ENCODE measurements around the gene IGLON5.

IGLON5 gene

DNA sequence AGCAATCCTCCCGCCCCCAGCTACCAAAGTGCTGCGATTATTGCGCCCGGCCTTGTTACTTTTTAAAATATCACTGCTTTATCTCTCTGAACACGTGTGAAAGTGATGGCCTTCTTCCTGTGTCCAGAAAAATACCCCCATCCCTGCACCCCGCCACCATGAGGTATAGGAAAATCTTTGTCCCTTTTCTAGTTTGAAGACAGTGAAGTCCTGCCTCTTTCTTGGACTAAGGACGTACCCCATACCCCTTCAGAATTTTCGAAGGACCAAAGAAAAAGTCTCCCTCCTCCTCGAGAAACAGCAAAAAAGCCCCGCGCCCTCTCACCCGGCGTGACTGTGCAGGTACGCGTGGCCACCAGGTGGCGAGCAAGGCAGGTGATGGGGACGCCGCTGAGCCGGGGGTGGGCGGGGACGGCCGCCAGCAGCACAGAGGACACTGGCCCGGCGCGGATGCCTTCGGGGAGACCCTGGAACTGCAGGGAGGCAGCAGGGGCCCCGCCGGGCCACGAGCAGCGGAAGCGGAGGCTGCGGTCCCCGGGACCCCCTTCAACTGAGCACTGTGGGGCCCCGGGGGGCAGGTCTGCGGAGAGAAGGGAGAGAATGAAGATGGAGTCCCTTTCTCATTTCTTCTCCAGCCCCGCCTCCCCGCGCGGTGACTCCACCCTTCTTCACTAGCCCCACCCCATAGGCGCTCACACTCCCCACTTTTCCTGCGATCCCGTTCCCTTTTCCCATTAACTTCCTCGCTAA lies 27.3 kb downstream of the IGLON5 start:
- peak; percentile 82 for DNase-seq (ENCODE audit: low spot score)

DNA sequence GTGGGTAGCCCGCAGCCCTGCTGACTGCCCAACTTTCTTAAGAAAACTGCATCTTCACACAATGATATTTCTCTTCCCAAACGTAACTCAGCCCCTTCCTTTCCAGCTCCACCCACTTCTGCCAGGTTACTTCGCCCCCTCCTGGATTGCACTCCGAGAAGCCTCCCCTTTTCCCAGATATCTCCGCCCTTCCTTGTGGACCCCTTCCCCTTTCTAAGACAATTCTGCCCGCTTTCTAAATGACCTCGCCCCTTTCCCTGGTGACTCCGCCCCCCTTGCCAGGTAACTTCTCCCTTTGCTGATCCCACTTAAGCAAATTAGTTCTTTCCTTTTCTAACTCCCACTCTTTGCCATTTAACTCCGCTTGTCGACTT lies 27.9 kb downstream of the IGLON5 start:
- no peak for DNase-seq (ENCODE audit: low spot score)

DNA sequence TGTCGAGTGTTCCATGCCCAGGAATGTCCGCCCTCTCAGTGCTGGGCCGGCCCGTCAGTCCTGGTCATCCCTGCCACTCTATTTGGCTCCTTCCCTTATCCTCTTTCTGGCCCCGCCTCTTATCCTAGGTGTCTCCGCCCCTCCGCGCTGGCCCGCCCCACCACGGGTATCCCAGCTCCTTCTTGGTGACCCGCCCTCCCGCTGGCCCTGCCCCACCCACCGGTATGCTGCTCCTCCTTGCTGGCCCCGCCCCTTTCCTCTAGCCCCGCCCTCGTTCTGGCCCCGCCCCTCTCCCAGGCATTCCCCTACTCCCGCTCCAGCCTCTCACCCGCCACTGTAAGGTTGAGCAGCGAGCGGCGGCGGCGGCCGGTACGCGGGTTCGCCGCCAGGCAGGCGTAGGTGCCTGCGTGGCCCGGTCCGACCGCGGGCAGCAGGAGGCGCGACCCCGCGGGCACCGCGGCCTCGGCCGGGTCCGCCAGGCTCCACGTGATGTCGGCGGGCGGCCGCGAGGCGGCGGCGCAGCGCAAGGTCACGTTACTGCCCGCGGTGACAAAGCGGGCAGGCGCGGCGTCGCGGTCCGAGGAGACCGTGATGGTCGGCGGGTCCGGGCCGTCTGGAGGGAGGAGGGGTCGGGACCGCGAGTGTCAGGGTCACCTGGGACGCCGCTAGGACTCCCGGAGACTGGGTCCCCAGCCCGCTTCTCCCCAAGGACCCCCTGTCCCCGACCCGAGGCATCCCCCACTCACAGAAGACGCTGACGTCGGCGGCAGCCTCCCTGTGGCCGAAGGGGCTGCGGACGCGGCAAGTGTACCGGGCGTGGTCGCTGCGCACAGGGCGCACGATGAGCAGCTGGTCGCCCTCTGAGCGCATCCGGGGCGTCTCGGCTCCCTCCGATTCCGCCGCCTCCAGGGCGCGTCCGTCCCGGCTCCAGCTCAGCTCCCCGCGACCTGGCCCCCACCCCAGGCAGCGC lies 28.5 kb downstream of the IGLON5 start:
- DNase-seq (ENCODE audit: low spot score), result peak; percentile 96

DNA sequence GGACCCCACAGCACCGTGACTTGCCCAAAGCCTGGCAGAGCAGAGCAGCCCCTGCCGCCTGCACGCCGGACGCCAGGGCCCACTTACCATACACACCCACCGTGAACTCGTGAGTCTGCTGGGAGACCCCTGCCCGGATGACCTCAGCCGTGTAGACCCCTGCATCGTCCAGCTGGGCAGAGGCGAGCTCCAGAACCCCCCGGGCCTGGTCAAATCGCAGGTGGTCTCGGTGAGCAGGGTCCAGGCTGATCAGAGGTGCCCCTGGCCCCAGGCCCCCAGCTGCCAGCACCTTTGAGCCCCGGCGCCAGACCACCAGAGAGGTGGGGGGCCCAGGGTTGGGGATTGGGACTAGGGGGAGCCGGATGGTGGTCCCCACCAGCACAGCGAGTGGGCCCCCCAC lies 29.6 kb downstream of the IGLON5 start:
- DNase-seq (ENCODE audit: low spot score), result no peak

DNA sequence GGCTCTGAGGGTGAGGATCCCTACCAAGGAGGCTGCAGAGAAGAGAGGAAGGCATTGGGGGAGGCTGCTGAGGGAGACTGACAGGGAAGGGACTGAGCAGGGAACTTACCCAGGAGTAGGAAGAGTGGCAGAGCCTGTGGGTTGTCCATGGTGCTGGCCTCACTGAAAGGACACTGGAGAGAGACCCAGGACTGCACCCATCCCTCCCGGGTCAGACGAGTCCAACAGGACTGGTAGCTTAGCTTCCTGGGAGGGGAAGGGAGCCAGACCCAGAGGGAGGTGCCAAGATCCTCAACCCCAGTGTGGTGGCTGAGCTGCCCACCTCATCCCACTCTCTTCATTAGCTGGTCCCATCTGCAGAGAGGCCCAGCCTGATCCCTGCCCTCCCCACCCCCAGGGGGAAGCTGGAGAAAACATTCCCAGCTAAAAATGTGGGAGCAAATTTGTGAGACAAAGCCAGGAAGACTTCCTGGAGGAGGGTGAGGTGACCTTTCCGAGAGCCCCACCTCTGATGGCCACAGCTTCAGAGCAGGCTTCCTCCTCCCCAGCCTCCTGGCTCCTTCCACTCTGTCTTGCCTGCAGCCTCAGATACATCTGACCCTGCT lies 30.6 kb downstream of the IGLON5 start, which contains the start of gene VSIG10L:
Gene VSIG10L (minus strand): TSS at position 164 of the 605 bp plus-strand sequence. CDS start 15 bp downstream, at position 149.
- no peak for DNase-seq (ENCODE audit: low spot score)

DNA sequence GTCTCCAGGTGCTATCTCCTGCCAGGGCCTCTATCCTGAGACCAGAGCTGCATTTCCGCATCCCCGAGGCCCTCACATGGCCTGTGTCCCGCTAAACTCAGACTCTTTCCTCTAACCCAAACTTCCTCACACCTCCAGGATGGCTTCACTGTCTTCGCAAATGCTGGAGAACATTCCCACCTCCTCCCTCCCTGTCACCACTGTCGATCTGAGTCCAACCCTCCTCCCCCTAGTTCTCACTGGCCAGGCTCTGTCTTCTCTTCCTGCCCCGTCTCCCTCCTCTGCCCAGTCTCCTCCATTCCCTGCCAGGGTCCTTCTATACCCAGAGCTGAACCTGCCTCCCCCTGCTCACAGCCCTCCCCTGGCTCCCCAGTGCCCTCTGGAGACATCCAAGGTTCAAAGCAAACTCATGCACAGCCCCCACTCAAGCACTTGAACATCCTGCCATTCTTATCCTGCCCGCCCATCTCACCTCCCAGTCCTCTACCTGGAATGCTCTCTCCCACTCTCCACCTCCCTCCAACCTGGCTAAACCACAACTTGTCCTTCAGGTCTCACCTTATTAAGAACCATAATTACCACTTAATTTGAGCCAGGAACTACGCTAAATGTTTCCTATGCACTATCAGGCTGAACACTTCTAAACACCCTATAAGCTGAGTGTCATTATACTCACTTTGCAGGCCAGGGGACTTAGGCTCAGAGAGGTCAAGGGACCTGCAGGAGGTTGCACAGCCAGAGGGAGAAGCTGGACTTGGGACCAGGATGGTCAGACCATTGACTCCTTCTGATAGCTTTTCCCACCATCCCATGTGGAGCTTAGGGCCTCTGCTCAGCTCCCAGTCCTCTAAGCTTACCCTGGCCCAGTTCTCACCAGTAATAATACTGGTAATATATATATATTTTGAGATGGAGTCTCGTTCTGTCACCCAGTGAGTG lies 31.5 kb downstream of the IGLON5 start:
- no peak for DNase-seq (ENCODE audit: low spot score)

DNA sequence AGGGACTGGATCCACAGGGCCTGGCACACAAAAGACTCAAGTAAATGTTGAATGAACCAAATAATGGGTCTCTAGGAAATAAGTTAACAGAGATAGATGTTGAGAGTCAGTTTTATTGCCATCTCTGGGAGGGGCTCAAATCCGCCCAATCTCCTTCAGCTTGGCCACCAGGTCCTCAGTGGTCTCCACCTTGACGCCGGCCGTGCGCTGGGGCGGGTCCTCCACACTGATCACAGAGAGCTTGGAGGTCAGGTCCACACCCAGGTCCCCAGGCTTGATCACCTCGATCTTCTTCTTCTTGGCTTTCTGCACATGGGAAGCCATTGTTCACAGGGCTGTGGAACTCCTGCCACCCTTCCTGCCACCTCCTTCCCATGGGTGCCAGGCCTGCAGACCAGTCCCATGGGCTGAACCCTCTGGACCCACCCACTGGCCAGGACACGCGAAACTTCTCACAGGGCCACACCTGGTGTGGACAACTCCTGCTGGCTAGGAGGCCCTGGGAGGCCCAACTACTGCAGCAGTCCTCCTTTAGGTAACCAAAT lies 33.7 kb downstream of the IGLON5 start:
- DNase-seq (ENCODE audit: low spot score), result no peak

DNA sequence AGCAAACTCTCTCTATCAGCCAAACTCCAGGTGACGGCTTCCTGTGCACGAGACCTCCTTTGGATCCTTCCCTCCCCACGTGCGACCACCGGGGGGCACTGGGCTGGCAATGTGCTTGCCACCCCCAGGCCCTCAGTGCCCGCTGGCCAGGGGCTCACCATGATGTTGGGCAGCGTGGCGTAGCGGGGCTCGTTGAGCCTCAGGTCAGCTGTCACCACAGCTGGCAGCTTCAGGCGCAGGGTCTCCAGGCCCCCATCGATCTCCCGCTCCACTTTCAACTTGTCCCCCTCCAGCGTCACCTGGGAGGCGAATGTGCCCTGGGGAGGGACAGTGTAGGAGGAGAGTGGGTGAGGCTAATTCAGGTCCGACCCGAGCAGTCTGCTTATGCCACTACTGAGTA lies 35.3 kb downstream of the IGLON5 start:
- no peak for DNase-seq (ENCODE audit: low spot score)

DNA sequence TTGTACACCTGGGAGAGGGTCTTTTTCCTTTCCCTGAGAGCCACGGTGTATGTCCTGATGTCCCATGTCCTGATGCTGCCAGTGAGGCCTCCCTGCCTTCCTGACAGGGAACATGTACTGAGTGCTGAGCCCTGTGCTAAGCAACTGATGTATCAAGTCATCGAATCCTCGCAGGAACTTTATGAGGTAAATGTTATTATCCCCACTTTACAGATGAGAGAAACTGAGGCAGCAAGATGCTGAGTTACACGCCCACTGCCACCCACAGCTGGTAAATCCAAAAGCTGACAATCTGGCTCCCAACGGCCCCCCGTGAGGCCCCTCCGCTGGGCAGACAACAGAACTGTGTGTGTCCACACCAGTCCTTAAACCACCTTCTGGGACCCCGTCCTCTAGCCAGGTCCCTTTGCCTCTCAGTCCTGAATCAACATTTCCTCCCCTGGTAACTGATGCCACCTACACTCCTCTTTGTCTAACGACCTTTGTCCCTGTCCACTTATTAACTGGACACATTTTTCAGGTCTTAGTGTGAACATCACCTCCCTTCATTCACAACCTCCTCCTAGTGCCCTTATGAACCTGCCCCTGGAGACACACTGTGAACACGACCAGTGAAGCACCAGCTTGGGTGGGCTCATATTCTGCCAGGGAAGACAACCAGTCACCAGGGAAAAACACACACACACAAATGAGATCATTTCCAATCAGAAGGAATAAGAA lies 35.9 kb downstream of the IGLON5 start:
- no peak for DNase-seq (ENCODE audit: low spot score)

DNA sequence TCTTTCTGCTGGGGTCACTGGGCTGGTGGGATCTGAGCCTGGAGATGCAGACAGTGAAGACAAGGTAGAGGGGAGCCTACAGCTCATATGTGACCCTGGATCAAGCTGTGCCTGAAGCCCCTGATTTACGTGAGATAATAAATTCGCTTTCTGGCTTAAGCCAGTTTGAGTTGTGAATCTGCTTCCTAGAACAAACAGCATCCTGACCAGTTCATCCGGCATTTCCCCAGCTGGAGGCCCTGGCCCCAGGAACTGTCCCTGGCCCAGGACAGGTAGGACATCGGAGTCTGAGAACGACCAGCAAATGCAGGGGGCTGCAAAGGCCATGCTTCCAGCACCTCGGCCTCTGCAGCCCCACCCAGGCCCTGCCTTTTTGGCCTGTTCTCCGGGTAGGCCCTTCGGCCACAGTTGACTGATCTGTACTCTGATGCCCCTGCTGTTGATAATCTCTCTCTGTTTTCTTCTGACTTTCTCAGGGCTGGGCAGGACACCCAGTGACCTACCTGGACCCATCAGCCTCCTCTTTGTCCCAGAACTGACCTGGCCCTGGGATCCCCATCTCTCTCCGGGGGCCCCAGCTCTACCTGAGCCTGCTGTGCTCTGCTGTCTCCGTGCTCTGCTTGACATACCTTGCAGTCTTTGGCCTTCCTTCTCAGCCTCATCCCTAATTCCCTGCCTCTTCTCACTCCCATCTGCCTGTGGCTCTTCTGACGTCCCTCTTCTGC lies 40.0 kb downstream of the IGLON5 start:
- DNase-seq (ENCODE audit: low spot score), result no peak

DNA sequence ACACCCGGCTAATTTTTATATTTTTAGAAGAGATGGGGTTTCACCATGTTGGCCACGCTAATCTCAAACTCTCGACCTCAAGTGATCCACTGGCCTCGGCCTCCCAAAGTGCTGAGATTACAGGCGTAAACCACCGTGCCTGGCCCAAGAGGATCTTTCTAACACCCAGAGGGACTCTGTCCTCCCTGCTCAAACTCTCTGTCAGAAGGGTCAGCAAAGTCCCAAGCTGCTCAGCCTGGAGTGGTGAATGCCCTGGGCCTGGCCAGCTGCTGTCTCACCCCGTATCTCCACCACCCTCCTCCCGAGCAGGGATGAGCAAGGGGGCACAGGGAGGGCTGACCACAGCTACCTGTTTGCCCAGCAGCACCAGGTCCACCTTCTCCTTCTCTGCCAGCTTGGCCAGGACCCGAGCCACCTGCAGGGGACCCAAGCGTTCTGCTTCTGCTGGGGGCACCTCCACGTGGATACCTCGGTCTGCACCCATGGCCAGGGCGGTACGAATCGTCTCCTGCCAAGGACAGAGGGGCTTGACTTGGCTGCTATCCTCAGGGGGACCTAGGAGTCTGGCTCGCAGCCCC lies 41.4 kb downstream of the IGLON5 start:
- no peak for DNase-seq (ENCODE audit: low spot score)

DNA sequence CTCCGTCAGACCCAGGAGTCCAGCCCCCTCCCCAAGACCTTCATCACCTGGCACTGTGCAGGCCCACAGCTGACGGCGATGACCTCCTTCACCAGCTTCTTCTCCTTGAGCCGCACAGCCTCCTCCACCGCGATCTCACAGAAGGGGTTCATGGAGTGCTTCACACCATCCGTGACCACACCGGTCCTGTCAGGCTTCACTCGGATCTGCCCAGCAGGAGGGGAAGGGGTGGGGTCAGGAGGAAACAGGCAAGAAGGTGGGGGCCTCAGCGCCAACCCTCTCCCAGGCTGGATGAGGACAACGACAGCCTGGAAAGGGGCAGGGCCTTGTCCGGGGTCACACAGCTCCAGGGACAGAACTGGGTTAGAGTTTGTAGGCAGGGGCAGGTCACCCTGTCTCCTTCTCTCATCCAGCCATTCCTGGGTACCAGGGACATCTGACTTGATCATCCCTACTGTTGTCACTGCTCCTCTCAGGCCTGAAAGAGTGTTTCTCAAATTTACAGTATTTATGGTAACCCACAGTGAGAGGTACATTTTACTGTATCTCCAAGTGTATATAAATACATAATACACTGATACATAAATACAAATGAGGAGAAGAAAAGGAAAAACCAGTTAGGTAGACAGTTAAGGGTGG lies 42.8 kb downstream of the IGLON5 start:
- no peak for DNase-seq (ENCODE audit: low spot score)

DNA sequence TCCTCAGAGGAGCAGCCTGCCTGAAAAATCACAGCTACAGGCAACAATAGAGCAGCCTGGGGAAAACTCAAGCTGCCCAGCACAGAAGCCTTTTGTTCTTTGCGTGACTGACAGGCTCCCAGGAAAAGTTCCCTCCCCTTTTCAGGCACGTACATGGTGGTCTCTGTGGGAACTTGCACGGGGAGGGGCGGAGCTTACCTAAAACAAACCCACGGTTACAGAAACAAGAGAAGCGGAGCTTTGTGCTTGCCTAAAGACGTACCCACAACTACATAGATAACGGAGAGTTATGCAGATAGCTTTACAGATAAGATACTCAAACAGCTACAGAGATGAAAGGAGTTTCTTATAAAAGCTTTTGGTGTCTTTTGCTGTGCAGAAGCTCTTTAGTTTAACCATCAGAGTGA lies 43.3 kb downstream of the IGLON5 start:
- DNase-seq (ENCODE audit: low spot score), result no peak

DNA sequence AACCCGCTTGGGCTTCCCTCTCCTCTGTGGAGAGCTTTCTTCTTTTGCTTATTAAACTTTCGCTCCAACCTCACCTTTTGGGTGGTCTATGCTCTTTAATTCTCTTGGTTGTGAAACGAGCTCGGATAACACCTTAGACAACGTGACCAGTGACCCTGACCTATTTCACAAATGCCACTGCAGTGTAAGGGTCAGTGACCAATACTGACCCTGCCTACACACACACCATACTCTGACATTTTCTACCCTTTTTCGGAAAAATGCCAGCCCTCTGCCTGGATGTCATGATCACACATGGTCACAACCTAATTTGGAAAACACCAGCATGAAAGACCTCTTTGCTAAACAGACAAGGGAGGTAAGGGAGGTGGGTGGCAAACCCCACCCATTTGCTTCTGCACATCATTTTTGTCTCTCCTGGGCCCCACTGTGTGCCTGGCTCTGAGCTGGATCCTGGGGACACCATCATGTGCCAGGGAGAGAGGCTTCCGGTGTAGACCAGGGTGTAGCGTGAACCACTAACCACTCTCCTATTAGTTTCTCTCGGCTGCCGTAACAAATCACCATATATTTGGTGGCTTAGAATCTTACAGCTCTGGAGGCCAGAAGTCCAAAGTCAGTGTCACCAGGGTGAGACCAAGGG lies 44.8 kb downstream of the IGLON5 start:
- no peak for DNase-seq (ENCODE audit: low spot score)

DNA sequence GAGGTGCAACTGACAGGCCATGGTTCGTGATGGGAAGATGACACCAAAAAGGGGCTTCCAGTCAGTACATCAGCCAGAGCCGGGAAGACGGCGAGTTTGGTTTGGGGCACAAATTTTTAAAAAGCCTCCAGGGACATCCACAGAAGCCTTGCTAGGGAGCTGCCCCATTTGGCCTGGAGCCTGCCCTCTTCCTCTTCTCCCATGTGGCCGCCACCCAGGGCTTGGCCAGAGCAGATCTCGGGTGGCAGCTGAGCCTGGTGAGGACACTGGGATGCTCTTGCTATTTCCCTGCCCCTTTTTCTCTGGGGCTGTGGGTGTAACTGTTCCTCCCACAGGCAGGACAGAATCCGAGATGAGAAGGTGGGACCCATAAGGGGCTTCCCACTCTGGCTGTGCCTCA lies 46.5 kb downstream of the IGLON5 start:
- DNase-seq (ENCODE audit: low spot score), result no peak

DNA sequence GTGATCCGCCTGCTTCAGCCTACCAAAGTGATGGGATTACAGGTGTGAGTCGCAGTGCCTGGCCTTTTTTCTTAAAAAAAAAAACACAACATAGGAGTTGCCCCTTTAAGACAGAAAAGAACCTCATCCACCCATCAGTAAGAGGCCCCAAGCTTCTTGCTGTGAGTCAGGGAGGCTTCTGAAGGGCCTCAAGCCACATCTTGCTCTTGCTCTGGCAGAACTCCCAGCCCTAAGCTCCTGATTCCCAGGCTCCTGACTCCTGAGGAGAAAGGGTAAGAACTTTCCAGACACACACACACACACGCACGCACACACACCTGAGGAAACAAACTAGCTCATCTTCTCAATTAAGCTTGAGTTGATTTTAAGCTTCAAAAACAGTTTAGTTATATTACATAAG lies 47.9 kb downstream of the IGLON5 start:
- DNase-seq (ENCODE audit: low spot score), result no peak

DNA sequence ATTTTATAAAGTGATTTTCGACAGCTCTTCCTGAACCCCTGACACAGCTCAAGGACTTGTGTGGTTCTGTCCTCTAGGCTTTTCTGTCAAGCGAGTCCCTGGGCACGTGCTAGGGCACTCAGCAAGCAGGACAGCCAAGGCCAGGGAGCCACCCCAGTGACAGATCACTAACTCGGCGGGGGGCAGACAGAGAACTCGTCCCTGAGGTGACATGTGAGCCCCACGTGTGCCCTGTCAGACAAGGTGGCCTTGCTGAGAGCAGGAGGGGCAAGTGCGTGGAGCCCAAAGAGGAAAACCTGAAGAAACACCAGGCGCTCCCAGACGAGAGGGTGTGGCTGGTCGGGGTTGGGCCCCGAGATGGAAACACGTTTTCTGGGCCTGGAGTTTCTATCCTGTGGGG lies 49.8 kb downstream of the IGLON5 start:
- no peak for DNase-seq (ENCODE audit: low spot score)
